ENCODE data around the gene SHD.

SHD gene

DNA sequence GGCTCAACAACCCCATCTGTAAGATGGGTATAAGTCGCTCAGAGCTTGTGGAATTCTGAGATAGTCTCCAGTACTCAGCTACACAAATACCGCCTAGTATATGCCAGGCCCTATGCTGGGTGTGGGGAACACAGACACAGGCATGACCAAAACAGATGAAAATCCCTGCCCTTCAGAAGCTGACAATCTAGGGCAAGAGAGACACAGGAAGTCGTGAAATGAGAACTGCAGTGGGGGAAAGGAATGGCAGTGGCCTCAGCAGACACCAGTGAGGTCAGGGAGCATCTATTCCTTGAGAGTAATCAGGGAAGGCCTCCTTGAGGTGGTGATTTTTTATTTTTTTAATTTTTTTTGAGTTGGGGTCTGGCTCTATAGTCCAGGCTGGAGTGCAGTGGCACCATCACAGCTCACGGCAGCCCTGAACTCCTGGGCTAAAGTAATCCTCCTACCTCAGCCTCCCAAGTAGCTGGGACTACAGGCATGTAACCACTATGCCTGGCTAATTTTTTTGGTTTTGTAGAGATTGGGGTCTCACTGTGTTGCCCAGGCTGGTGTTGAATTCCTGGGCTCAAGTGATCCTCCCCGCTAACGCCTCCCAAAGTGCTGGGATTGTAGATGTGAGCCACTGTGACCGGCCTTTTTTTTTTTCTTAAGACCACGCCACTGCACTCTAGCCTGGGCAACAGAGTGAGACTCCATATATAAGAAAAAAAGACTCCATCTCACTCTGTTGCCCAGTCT lies 19.9 kb downstream of the SHD start:
- no peak for DNase-seq

DNA sequence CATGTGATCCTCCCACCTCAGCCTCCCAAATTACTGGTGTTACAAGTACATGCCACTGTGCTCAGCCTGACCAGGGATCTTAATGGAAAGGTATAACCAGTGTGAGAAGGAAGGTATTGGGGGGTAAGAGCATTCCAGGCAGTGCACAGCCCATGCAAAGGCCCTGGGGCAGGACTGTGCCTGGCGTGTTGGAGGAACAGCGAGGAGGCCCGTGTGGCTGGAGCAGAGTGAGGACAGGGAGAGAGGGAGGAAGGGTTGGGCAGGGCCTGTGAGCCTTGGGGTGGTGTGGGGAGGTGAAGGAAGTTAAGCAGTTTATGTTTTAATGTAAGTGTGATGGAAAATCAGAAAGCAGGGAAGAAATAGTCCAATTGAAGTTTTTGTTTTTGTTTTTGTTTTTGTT lies 21.5 kb downstream of the SHD start:
- DNase-seq: no peak

DNA sequence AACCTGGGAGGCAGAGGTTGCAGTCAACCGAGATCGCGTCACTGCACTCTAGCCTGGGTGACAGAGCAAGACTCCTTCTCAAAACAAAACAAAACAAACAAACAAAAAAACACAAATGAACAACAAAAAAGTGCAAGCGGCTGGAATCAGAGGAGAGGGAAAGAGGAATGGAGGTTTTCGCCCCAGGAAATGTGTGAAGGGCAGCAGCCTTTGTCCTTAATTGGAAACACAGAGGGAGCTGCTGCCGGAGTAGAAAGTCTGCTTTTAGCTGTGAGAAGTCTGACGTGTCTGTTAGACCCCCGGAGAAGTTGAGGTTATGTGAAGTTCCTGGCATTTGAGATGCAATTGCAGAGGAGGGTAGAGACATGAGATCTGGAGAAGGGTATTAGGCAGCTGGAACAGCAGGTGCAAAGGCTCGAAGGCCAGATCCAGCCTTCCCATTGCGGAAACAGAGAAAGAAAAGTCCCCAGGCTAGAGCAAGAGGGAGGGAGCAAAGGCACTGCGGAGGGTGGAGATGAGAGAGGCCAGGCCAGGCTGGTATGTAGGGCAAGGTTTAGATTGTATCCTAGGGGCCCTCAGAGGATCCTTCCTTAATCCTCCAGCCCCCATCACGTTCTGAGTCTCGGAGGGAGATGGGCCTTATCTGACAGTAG lies 22.6 kb downstream of the SHD start:
- DNase-seq: no peak

DNA sequence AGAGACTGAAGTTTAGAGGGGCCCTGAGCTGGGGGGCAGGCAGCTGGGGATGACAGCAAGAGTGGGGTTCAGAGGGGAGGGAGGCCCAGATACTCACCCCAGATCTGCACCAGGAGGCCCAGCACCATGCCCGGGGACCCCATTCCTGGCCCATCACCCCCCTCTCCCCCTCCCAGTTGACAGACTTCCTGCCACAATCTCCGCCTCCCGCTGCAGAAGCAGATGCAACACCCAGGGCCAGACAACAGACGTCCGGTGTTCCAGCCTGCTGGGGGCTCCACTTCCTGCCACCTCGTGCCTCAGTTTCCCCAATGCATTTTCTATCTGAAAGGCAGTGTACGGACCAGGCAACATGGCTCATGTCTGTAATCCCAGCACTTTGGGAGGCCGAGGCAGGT lies 23.2 kb downstream of the SHD start, which contains the start of gene TMIGD2:
TMIGD2 (minus strand) TSS at position 147 of the 398 bp plus-strand sequence; CDS start at position 143, 4 bp downstream.
- DNase-seq: peak in 1 of 2 experiments; percentile 42

DNA sequence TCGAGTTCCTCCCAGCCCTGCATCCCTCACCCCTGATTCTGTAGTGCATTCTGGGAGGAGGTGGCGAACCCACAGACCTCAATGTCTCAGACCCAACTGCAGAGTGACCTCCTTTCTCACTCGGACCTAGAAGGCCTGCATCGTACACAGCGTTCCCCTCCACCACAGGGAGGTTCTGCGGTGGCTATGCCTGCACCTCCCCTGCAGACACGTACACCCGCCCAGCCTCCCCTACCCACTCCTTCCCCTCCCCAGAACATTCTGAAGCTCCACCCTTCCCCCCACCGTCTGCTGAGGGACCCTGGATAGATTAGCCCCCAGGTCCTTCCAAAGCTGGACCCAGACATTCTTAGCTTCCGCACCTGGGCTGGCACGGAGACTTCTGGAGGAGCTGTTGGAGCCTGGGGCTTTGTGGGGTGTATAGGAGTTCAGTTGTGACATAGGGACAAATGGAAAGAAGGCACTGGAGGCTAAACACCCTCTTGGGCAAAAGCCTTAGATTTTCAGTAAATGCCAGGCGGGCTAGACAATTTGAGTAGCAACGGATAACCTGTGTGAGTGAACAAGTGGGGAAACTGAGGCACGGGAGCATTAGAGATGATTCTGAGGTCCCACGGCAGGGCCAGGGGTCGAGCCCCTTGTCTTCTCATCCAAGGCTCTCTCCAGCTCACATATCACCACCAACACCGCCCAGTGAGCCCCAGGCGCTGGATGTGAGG lies 24.9 kb downstream of the SHD start:
- DNase-seq: no peak

DNA sequence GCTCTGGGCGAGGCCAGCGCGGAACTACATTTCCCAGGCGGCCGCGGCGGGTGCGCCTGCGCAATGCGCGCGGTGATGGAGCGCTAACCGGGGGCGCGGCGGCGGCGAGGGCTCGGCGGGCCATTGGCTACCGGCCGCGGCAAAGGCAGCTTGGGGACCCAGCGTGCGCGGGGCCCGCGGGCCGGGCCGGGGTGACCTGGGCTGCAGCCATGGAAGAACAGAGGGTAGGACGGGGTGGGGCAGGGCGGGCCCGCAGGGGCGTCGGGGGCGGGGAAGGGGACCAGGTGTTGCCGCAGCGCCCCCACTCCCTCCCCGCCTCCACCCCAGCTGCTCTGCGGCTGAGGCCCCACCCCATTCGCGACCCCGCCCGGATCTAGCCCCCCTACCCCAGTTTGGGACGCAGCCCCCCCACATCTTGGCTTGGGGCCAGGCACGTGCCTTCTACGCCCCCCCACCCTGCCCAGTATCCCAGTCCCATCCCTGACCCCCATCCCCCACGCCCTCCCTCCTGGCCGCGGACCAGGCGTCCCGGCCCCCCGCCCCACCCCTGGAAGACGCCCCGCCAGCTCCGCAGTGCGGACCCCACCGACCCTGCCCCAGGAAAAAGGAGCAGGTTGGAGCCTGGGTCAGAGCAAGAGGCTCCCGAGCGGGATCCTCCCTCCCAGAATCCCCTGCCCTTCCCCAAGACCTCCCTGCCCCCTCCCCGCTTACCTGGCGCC lies 25.6 kb downstream of the SHD start, which contains the start of gene FSD1:
FSD1 (plus strand) TSS at position 61 of the 719 bp plus-strand sequence; CDS start at position 210, 149 bp downstream.
- DNase-seq: peak; percentile 89 to 91

DNA sequence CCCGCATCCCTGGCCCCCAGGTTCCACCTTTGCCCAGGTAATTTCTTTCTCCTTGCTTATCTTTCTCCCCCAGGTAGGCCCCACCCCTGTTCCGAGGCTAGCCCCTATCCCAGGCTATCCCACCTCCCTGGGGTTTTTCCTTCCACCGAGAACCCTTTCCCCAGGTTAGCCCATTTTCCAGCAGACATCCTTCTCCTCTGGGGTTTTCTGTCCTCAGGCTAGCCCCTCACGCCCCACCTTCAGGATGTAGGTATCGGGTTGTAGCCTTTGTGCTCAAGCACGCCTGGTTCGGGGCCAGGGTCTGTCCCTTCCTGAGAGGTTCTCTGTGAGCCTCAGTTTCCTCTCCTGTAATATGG lies 26.2 kb downstream of the SHD start:
- no peak for DNase-seq

DNA sequence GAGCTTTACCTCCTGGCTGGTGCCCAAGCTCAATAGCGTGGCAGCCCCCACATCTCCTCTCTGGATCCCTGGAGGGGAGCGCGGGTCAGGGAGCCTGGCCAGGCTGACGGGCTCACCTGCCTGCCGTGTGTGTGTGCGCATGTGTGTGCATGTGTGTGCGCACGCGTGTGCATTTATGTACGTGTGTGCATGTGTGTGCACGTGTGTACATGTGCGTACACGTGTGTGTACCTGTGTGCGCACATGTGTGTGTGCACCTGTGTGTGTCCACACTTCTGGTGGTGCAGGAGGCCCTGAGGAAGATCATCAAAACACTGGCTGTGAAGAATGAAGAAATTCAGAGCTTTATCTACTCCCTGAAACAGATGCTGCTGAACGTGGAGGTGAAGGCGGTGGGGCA lies 26.6 kb downstream of the SHD start:
- no peak for DNase-seq

DNA sequence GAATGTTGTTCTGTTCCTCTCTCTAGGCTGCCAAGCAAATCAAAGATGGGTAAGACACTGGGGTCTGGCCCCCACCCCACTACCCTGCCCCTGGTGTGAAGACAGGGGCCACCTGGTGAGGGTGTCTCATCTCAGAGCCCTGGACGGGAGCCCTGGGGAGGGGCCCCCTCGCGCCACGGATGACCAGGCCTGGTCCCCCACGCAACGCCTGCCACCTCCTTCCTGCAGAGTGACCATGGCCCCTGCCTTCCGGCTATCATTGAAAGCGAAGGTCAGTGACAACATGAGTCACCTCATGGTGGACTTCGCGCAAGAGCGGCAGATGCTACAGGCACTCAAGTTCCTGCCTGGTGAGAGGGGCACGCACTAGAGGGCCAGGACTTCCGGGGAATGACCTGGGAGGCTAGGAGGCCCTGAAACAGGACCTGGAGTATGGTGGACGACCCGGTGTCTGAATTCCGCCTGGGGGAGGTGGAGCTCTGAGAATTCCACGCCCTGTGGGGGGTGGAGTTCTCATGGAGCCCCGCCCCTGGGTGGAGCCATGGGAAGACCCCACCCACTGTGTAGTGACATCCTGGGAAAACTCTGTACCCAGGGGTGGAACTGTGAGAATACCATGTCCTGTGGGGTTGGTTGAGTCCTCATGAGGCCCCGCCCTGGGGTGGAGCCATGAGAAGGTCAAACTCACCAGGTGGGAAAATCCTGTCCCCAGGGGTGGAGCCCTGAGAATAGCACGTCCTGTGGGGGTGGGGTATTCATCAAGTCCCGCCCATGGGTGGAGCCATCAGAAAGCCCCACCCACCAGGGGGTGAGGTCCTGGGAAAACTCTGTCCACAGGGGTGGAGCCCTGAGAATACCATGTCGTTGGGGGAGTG lies 31.4 kb downstream of the SHD start:
- DNase-seq: peak; percentile 58 to 62

DNA sequence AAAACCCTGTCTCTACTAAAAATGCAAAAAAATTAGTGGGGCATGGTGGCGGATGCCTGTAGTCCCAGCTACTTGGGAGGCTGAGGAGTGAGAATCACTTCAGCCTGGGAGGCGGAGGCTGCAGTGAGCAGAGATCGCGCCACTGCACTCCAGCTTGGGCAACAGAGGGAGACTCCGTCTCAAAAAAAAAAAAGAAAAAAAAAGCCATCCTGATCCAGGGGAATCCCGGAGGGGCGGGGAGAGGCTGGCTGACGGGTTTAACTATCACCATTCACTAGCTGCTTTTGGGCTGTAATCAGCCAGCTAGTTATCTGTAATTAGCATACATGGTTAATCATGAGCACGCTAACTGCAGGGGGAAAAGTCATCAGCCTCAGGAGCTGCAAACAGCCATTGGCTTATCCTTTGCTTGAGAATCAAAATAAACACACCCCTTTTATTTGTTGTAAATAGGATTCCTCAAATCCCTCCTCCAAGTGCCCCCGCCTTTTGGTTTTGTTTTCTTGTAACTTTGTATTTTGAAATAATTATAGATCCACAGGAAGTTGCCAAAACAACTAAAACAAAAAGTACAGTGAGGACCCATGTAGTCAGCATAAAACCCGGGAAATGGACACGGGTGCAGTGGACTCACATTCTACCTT lies 34.9 kb downstream of the SHD start:
- no peak for DNase-seq

DNA sequence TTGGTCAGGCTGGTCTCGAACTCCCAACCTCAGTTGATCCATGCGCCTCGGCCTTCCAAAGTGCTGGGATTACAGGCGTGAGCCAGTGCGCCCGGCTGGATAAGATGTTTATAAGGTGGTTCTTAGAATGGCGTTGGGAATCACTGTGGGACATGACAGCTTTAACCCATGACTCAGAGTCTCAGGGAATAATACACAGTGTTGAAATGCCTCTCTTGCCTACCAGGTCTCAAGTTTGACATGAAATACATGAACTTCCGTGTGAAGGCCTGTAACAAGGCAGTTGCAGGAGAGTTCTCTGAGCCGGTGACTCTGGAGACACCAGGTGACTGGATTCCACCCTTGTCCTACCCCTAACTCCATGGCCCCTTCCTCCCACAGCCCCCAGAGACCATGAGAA lies 37.9 kb downstream of the SHD start:
- DNase-seq: no peak

DNA sequence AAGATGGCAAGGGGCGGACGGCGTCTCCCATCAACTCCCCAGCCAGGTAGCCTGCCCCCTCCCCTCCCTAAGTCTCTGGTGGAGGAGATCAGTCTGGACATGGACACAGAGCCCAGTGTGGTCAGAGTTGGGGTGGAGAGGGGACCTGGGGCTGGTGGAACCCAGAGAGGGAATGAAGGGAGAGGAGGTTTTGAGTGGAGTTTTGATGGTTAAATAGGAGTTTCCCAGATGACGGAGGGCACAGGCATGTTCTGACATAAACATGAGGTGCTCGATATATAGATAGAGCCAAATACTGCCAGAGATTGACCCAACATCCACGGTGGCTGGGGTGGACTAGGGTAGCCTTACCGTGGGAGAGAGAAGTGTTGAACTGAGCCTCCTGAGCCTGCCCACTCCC lies 39.4 kb downstream of the SHD start:
- no peak for DNase-seq

DNA sequence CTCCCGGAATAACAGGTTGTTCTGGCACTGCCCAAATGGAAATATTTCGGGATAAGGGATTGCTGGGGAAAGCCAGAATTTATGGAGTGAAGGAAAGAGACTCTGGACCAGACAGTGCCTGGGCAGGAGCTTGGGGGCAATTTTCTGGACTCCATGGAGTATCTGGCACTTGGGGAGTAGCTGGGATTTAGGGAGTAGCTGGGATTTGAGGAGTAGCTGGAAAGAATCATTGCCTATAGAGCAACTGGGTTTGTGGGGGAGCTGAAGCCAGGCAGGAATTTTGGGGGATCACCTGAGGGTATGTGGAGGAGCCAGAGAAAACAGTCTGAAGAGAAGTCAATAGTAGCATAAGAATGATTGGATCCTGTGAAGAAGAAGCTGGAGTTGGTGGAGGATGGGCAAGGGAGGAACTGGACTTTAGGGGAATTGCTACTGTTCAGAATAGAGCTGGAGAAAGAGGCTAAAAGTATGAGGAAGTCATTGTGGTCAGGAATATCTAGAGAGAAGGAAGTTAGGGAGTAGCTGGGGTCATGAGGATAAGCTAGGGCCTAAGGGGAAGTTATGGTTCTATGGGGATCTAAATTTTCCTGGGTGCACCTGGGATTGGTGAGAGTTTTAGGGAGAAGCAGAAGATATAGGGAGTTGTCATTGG lies 40.1 kb downstream of the SHD start:
- DNase-seq: no peak

DNA sequence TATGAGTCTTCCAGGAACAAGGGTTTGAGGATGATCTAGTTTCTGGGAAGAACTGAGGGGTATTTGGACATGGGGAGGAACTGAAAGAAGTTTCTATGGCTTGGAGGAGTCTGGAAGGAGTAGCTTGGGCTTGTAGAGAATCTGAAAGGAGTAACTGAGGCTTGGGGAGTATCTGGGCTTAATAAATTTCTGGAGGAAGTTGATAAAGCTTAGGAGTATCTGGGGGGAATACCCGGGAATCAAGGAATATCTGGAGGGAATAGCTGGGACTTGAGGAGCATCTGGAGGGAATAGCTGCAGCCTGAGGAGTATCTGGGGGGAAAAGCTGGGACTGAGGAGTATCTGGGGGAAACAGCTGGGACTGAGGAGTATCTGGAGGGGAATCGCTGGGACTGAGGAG lies 41.4 kb downstream of the SHD start:
- no peak for DNase-seq

DNA sequence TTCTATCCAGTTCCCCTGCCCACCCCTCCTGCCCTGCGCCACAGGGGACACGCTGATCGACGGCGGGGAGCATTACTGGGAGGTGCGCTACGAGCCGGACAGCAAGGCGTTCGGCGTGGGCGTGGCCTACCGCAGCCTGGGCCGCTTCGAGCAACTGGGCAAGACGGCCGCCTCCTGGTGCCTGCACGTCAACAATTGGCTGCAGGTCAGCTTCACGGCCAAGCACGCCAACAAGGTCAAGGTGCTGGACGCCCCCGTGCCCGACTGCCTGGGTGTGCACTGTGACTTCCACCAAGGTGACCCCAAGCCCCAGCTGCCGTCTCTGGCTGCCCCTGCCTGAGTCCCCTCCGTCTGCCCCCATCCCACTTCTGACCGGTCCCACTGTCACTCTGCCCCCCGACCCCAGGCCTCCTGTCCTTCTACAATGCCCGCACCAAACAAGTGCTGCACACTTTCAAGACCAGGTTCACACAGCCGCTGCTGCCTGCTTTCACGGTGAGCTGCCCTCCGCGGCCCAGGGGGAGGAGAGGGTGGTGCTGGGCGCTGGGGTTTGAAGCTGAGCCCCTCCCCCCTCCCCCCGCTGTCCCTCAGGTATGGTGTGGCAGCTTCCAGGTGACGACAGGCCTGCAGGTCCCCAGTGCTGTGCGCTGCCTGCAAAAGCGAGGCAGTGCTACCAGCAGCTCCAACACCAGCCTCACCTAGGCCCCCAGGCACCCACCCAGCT lies 44.0 kb downstream of the SHD start:
- no peak for DNase-seq

DNA sequence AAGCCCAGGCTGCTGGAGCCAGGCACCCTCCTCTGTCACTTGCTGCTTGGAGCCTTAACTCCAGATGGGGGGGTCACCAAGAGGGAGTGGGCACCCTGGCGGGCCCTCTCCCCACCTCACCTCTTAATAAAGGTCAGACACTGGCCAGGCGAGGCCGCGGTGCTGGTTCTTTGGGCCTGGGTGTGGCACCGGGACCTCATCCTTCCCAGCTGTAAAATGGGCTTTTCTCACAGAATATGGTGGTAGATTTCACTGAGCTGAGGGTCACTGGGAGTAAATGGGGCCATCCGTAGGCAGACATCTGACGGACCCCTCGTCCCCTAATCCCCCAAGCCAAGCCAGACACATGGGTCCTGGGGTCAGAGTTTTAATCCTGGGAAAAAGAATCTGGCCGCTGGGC lies 44.6 kb downstream of the SHD start:
- no peak for DNase-seq

DNA sequence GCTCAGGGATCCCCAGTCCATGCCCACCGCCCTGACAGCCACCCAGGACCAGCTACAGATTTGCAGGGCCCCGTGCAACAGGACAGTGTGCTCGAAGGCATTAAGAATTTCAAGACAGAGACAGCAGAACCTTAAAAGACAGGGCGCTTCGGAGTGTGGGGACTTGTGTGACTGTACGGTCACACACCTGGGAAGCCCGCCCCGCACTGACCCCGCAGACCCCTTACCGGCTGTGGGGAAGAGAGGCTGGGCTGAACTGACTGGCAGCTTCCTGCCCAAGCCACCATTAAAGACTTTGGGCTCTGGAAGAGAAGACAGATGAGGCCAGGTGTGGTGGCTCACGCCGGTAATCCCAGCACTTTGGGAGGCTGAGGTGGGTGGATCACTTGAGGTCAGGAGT lies 45.2 kb downstream of the SHD start:
- DNase-seq: no peak

DNA sequence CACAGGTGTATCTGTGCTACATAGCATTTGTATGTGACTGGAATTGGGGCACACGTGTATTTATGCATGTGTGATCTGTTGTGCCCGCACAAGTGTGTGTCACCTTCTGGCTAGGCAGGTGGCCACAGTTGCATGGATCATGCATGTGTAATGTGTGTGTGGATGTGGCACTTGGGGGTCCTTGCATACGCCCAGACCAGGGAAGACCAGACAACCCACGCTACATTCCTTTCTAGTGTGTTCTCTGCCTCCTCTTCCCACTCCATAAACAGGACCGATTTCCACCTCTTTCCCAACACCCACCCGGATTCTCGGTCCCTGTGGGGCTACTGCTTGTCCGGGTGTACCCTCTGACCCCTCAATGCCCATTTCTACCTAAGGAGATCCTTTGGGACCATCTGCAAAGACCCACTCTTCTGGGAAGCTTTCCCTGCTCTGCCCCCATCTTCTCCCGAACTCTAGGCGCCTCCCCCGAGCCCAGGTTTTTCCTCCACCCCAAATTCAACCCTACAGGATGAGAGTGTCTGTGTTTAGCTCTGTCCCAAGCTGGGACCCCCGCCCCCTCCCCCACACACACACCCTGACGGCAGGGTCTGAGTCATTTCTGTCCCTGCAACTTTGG lies 47.3 kb downstream of the SHD start:
- DNase-seq: no peak

DNA sequence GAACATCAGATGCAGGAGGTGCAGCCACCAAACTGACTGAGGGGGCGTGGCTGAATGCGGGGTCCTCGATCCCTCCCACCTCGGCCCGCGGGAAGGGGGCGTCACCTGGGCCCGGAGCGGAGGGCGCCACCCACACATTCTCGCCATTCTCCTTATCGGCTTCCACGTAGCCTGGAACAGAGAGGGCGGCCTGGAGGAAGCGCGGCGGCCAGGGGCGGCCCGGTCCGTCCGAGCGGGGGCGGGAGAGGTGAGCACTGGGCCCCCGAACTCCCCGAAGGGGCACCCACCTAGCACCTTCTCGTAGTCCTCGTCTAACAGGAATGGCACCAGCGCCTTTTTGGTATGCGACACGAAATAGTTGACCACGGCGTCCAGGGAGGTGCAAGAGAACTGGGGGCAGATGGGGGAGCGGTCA lies 47.8 kb downstream of the SHD start:
- DNase-seq: peak in 1 of 2 experiments; percentile 41
